ENCODE data around the gene CACNB2.

- TF ChIP-seq CTCF (IDR thresholded peaks at IDR 0.05) = no peak
- TF ChIP-seq JUND (IDR thresholded peaks at IDR 0.05) = no peak
- no peak for TF ChIP-seq ELF1 (IDR thresholded peaks at IDR 0.05)
- no peak for TF ChIP-seq TCF12 (IDR thresholded peaks at IDR 0.05)
- TF ChIP-seq POLR2AphosphoS5 (IDR thresholded peaks at IDR 0.05; ENCODE audit: low read depth, low read length) = no peak
- TF ChIP-seq RAD21 (IDR thresholded peaks at IDR 0.05; ENCODE audit: low read length) = no peak
- TF ChIP-seq SIN3A (IDR thresholded peaks at IDR 0.05; ENCODE audit: borderline replicate concordance, low read depth, low read length) = no peak
- no peak for TF ChIP-seq TAF1 (IDR thresholded peaks at IDR 0.05; ENCODE audit: borderline replicate concordance, low read depth, low read length)
- no peak for TF ChIP-seq RFX5 (IDR thresholded peaks at IDR 0.05; ENCODE audit: low read length)
- TF ChIP-seq GABPA (IDR thresholded peaks at IDR 0.05; ENCODE audit: low read depth) = no peak
- no peak for TF ChIP-seq MAX (IDR thresholded peaks at IDR 0.05; ENCODE audit: low read depth)
- TF ChIP-seq RCOR1 (IDR thresholded peaks at IDR 0.05; ENCODE audit: low read length) = no peak
- TF ChIP-seq NRF1 (IDR thresholded peaks at IDR 0.05; ENCODE audit: low read depth, low read length) = no peak
These were observed 22.9 kb upstream of the CACNB2 start for GRCh38 chr10:18117276-18117675.
